Measurements from ENCODE around the gene HOXA9.

DNA sequence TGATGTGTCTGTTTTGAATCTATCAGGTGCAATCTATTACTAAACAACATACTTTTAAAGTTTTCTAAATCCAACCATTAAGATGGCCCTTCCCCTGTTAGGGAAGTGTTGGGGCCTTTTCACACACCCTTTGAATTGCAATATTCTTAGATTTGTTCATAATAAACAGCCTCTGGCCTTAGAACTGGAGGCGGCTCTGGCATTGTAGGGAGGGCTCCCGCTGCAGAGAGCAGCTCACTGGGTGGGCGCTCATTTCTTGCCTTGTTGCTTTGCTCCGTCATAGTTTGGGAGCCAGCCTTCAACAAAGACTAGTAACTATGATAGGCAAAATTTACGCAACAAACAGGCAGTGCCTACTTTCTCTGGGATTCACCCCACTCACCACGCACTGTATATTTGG, 13.0 kb upstream of the HOXA9 start:
- no peak for TF ChIP-seq EZH2 (IDR thresholded peaks at IDR 0.05; ENCODE audit: insufficient read depth, low read length)
- TF ChIP-seq CTCF (IDR thresholded peaks at IDR 0.05; ENCODE audit: insufficient read depth, low read depth, low read length), result no peak

All from astrocyte (in vitro differentiated cells and primary cell).